CD4-positive, CD25-positive, alpha-beta regulatory T cell (primary cell): ENCODE results near the gene ZNF438. TPM values are rescaled to one million over a fixed set of nuclear protein-coding genes. Genes with fewer than 3 reads are reported as not detected.

Source experiments
- ATAC-seq, 2 donors: fragments of 150-1000 bp; cut with Tn5 transposase; one replicate each; pipeline ENCODE4 v1.10.0; 2021; ENCODE audit warnings: low read depth in 2 of 2, moderate number of reproducible peaks in 2 of 2, moderate library complexity in 1 of 2
- DNase-seq, 3 donors: peaks; one replicate each; pipeline versions ENCODE4 v3.0.0 to v3.0.0-alpha.2; 2012 to 2022; ENCODE audit warnings: mixed read lengths in 1 of 3
- H3K27ac ChIP-seq: one replicate; pipeline ENCODE4 v1.7.0; 2013; ENCODE audit warnings: mild to moderate bottlenecking, low read length; ENCODE audit not compliant: insufficient read depth, poor library complexity, severe bottlenecking
- H3K27me3 ChIP-seq: one replicate; pipeline ENCODE4 v1.7.0; 2013; ENCODE audit warnings: low read length; ENCODE audit not compliant: control insufficient read depth, insufficient read depth
- H3K36me3 ChIP-seq: one replicate; pipeline ENCODE4 v1.7.0; 2013; ENCODE audit warnings: mild to moderate bottlenecking, low read length, moderate library complexity; ENCODE audit not compliant: control insufficient read depth, insufficient read depth
- H3K4me1 ChIP-seq: 2 replicates; pipeline ENCODE4 v1.7.0; 2013; ENCODE audit warnings: mild to moderate bottlenecking, low read length; ENCODE audit not compliant: insufficient read depth, control insufficient read depth, poor library complexity, severe bottlenecking
- H3K4me3 ChIP-seq: one replicate; pipeline ENCODE4 v1.7.0; 2013; ENCODE audit warnings: low read depth, mild to moderate bottlenecking, low read length, moderate library complexity
- H3K9me3 ChIP-seq, 2 experiments: 1 replicate in 1 of 2; 2 replicates in 1 of 2; pipeline ENCODE4 v1.7.0; 2013; ENCODE audit warnings: low read length in 2 of 2, mild to moderate bottlenecking in 1 of 2, moderate library complexity in 1 of 2; ENCODE audit not compliant: control insufficient read depth in 2 of 2
- H3K27ac Mint-ChIP-seq, 3 donors: one replicate each; pipeline ENCODE4 v1.8.0; 2020 to 2022; ENCODE audit warnings: mild to moderate bottlenecking in 3 of 3, mixed read lengths in 3 of 3, moderate library complexity in 2 of 3
- H3K27me3 Mint-ChIP-seq: one replicate; pipeline ENCODE4 v1.8.0; 2022; ENCODE audit warnings: mild to moderate bottlenecking, mixed read lengths
- H3K36me3 Mint-ChIP-seq: one replicate; pipeline ENCODE4 v1.8.0; 2020; ENCODE audit warnings: mixed read lengths
- H3K4me1 Mint-ChIP-seq, 4 donors: one replicate each; pipeline ENCODE4 v1.8.0; 2020 to 2022; ENCODE audit warnings: mixed read lengths in 4 of 4, mild to moderate bottlenecking in 1 of 4
- H3K4me3 Mint-ChIP-seq, 4 donors: one replicate each; pipeline ENCODE4 v1.8.0; 2020 to 2022; ENCODE audit warnings: mild to moderate bottlenecking in 4 of 4, mixed read lengths in 4 of 4, moderate library complexity in 3 of 4
- H3K9me3 Mint-ChIP-seq, 7 donors: one replicate each; pipeline ENCODE4 v1.8.0; 2020 to 2022; ENCODE audit warnings: mixed read lengths in 7 of 7, mild to moderate bottlenecking in 3 of 7, moderate library complexity in 2 of 7
- polyA plus RNA-seq, 4 donors: library from polyadenylated mRNA; unstranded; fragments of 300-500 nt; fragmentation: Illumina TruSeq; gene quantifications; one replicate each; pipeline ENCODE4 v1.2.3, GENCODE V29; 2021
- total RNA-seq: library from RNA; stranded (reverse); gene quantifications from one replicate; pipeline ENCODE4 v1.2.3, GENCODE V29; 2022

ZNF438 gene
- total and polyA plus RNA-seq, 5 donors from 2014 or later = 1.6 to 5.1 (median 3.4) TPM

- DNase-seq (peak in 1 of 3 donors; percentile 6), ATAC-seq (no peak)
- peaks cover 0 to 26% (median 11%) of the 10 kb centered on the region in 4 donors for H3K4me1 Mint-ChIP-seq
Observed at GRCh38 chr10:30812018-30812851, 219.4 kb downstream of the ZNF438 start.

GRCh38 chr10:30811276-30812017 lies 220.2 kb downstream of the ZNF438 start:
- no peaks in the 10 kb centered on the region for H3K27me3 ChIP-seq
- no peak overlapping the region for H3K4me3 ChIP-seq
- Mint-ChIP-seq H3K27me3 (peaks cover 4% of the 10 kb centered on the region), H3K9me3 (no peaks in the 10 kb centered on the region), H3K27ac (peak overlapping the region in 2 of 3 donors; percentile 3 to 24), H3K4me1 (peaks cover 0 to 26% (median 11%) of the 10 kb centered on the region in 4 donors), H3K36me3 (no peaks in the 10 kb centered on the region), H3K4me3 (peak overlapping the region in 1 of 4 donors; percentile 8)
- H3K36me3 ChIP-seq = no peaks in the 10 kb centered on the region
- DNase-seq (peak in 1 of 3 donors; percentile 40), ATAC-seq (peak in 1 of 2 donors; percentile 48)
- H3K4me1 ChIP-seq = no peaks in the 10 kb centered on the region
- H3K9me3 ChIP-seq = no peaks in the 10 kb centered on the region
- H3K27ac ChIP-seq = no peak overlapping the region

More at GRCh38 chr10:30812018-30812851, 219.4 kb downstream of the ZNF438 start:
- no peak overlapping the region for H3K27ac ChIP-seq
- H3K9me3 ChIP-seq = no peaks in the 10 kb centered on the region
- Mint-ChIP-seq H3K27me3 (peaks cover 4% of the 10 kb centered on the region), H3K4me3 (peak overlapping the region in 1 of 4 donors; percentile 8), H3K9me3 (no peaks in the 10 kb centered on the region), H3K27ac (peak overlapping the region in 2 of 3 donors; percentile 8 to 24), H3K36me3 (no peaks in the 10 kb centered on the region)
- H3K4me3 ChIP-seq = no peak overlapping the region
- H3K36me3 ChIP-seq = no peaks in the 10 kb centered on the region
- H3K4me1 ChIP-seq = no peaks in the 10 kb centered on the region
- H3K27me3 ChIP-seq = no peaks in the 10 kb centered on the region

GRCh38 chr10:30810416-30810815 lies 221.2 kb downstream of the ZNF438 start:
- Mint-ChIP-seq H3K4me1 (peaks cover 0 to 26% (median 11%) of the 10 kb centered on the region in 4 donors), H3K9me3 (no peaks in the 10 kb centered on the region), H3K4me3 (no peak overlapping the region), H3K36me3 (no peaks in the 10 kb centered on the region), H3K27ac (no peak overlapping the region), H3K27me3 (peaks cover 7% of the 10 kb centered on the region)
- no peak overlapping the region for H3K27ac ChIP-seq
- DNase-seq (no peak), ATAC-seq (no peak)
- H3K36me3 ChIP-seq = no peaks in the 10 kb centered on the region
- H3K4me3 ChIP-seq = no peak overlapping the region
- H3K4me1 ChIP-seq = no peaks in the 10 kb centered on the region
- no peaks in the 10 kb centered on the region for H3K9me3 ChIP-seq
- H3K27me3 ChIP-seq = no peaks in the 10 kb centered on the region

GRCh38 chr10:30806850-30807249 lies 224.8 kb downstream of the ZNF438 start:
- H3K36me3 Mint-ChIP-seq = no peaks in the 10 kb centered on the region
- H3K36me3 ChIP-seq = no peaks in the 10 kb centered on the region
- H3K4me1 ChIP-seq = no peaks in the 10 kb centered on the region
- no peak overlapping the region for H3K27ac ChIP-seq
- no peak overlapping the region for H3K4me3 ChIP-seq
- DNase-seq = no peak
- H3K27me3 Mint-ChIP-seq = peaks cover 4% of the 10 kb centered on the region
- no peak overlapping the region for H3K27ac Mint-ChIP-seq
- peak overlapping the region in 1 of 4 donors; percentile 44 for H3K4me3 Mint-ChIP-seq
- no peaks in the 10 kb centered on the region for H3K27me3 ChIP-seq
- H3K4me1 Mint-ChIP-seq = peaks cover 0 to 11% (median 4%) of the 10 kb centered on the region in 4 donors
- H3K9me3 ChIP-seq = no peaks in the 10 kb centered on the region
- H3K9me3 Mint-ChIP-seq = no peaks in the 10 kb centered on the region
- ATAC-seq = no peak

- DNase-seq (no peak), ATAC-seq (no peak)
- Mint-ChIP-seq H3K9me3 (no peaks in the 10 kb centered on the region), H3K36me3 (no peaks in the 10 kb centered on the region), H3K4me3 (no peak overlapping the region), H3K27ac (no peak overlapping the region), H3K4me1 (peaks cover 0 to 2% (median 0%) of the 10 kb centered on the region in 4 donors), H3K27me3 (peaks cover 4% of the 10 kb centered on the region)
- Histone ChIP-seq H3K4me1 (no peaks in the 10 kb centered on the region), H3K4me3 (no peak overlapping the region), H3K36me3 (no peaks in the 10 kb centered on the region), H3K27ac (no peak overlapping the region), H3K27me3 (no peaks in the 10 kb centered on the region), H3K9me3 (no peaks in the 10 kb centered on the region)
Observed at GRCh38 chr10:30805061-30805460, 226.6 kb downstream of the ZNF438 start.

- no peak overlapping the region for H3K27ac Mint-ChIP-seq
- H3K27me3 Mint-ChIP-seq = peaks cover 4% of the 10 kb centered on the region
- Histone ChIP-seq H3K36me3 (no peaks in the 10 kb centered on the region), H3K27ac (no peak overlapping the region), H3K27me3 (no peaks in the 10 kb centered on the region), H3K4me1 (no peaks in the 10 kb centered on the region), H3K9me3 (no peaks in the 10 kb centered on the region), H3K4me3 (no peak overlapping the region)
- DNase-seq (no peak), ATAC-seq (no peak)
- H3K4me3 Mint-ChIP-seq = no peak overlapping the region
- no peaks in the 10 kb centered on the region for H3K9me3 Mint-ChIP-seq
- H3K4me1 Mint-ChIP-seq = peaks cover 0 to 2% (median 0%) of the 10 kb centered on the region in 4 donors
- no peaks in the 10 kb centered on the region for H3K36me3 Mint-ChIP-seq
Observed at GRCh38 chr10:30804478-30805055, 227.1 kb downstream of the ZNF438 start.

GRCh38 chr10:30803892-30804322 lies 227.8 kb downstream of the ZNF438 start:
- no peak overlapping the region for H3K27ac ChIP-seq
- Mint-ChIP-seq H3K27me3 (peaks cover 4% of the 10 kb centered on the region), H3K27ac (no peak overlapping the region), H3K9me3 (no peaks in the 10 kb centered on the region), H3K4me1 (peaks cover 0 to 2% (median 0%) of the 10 kb centered on the region in 4 donors), H3K36me3 (no peaks in the 10 kb centered on the region), H3K4me3 (no peak overlapping the region)
- DNase-seq = no peak
- H3K4me3 ChIP-seq = no peak overlapping the region
- H3K4me1 ChIP-seq = no peaks in the 10 kb centered on the region
- ATAC-seq = no peak
- no peaks in the 10 kb centered on the region for H3K9me3 ChIP-seq
- no peaks in the 10 kb centered on the region for H3K27me3 ChIP-seq
- no peaks in the 10 kb centered on the region for H3K36me3 ChIP-seq
